Fibroblast of lung (primary cell): ENCODE measurements around the gene VEPH1. TPM values are rescaled to one million over a fixed set of nuclear protein-coding genes. Genes with fewer than 3 reads are reported as not detected.

Experiments
- DNase-seq, 2 donors: peaks; one replicate each; pipeline versions ENCODE4 v3.0.0 to v3.0.0-alpha.2; 2010; ENCODE audit warnings: low read depth in 2 of 2
- H2AFZ ChIP-seq: 2 replicates; pipeline ENCODE4 v1.5.1; 2012; ENCODE audit warnings: low read length, control low read depth, inconsistent platforms
- H3K27ac ChIP-seq: 2 replicates; pipeline ENCODE4 v1.5.1; 2011; ENCODE audit warnings: low read length, control low read depth; ENCODE audit not compliant: insufficient read depth
- H3K27me3 ChIP-seq: 2 replicates; pipeline ENCODE4 v1.5.1; 2011; ENCODE audit warnings: mild to moderate bottlenecking, low read length; ENCODE audit not compliant: control insufficient read depth, insufficient read depth
- H3K36me3 ChIP-seq: 2 replicates; pipeline ENCODE4 v1.5.1; 2011; ENCODE audit warnings: low read length; ENCODE audit not compliant: control insufficient read depth, insufficient read depth
- H3K4me1 ChIP-seq: 2 replicates; pipeline ENCODE4 v1.5.1; 2011; ENCODE audit warnings: low read length; ENCODE audit not compliant: control insufficient read depth, insufficient read depth; ENCODE audit errors: extremely low read depth
- H3K4me2 ChIP-seq: 2 replicates; pipeline ENCODE4 v1.5.1; 2011; ENCODE audit warnings: low read length, control low read depth; ENCODE audit not compliant: insufficient read depth; ENCODE audit errors: extremely low read depth
- H3K4me3 ChIP-seq, 4 experiments: fragments of 200-600 bp in 1 of 4; sonication (generic) in 1 of 4; replicated peaks in 1 of 4; 2 replicates each; pipeline ENCODE4 v1.5.1; 2011 to 2016; ENCODE audit warnings: low read length in 4 of 4, low read depth in 3 of 4, mild to moderate bottlenecking in 3 of 4, control low read depth in 2 of 4, inconsistent platforms in 1 of 4, mixed read lengths in 1 of 4; ENCODE audit not compliant: insufficient read depth in 1 of 4; ENCODE audit errors: control extremely low read depth in 1 of 4
- H3K79me2 ChIP-seq: 2 replicates; pipeline ENCODE4 v1.5.1; 2012; ENCODE audit warnings: mild to moderate bottlenecking, low read length, inconsistent platforms; ENCODE audit not compliant: control insufficient read depth, insufficient read depth
- H3K9ac ChIP-seq: 2 replicates; pipeline ENCODE4 v1.5.1; 2011; ENCODE audit warnings: mild to moderate bottlenecking, low read length, control low read depth; ENCODE audit not compliant: insufficient read depth
- H3K9me3 ChIP-seq: 2 replicates; pipeline ENCODE4 v1.5.1; 2012; ENCODE audit warnings: low read depth, low read length; ENCODE audit not compliant: control insufficient read depth, insufficient read depth
- H4K20me1 ChIP-seq: 2 replicates; pipeline ENCODE4 v1.5.1; 2011; ENCODE audit warnings: low read length; ENCODE audit not compliant: control insufficient read depth, insufficient read depth; ENCODE audit errors: extremely low read depth
- EZH2 ChIP-seq: IDR thresholded peaks from 2 replicates; pipeline ENCODE4 v1.5.1; 2012; ENCODE audit warnings: low read length, control low read depth, mild to moderate bottlenecking; ENCODE audit errors: missing control alignments
- polyA plus RNA-seq, 2 donors: library from polyadenylated mRNA; depleted of rRNA in 1 of 2; stranded (reverse) in 1 of 2; unstranded in 1 of 2; fragments of >200 nt; gene quantifications; 2 replicates each; pipeline ENCODE4 v1.2.1, GENCODE V29; 2011 to 2012; ENCODE audit warnings: missing spikeins in 1 of 2
- total RNA-seq: library from RNA; depleted of rRNA; stranded (reverse); fragments of >200 nt; gene quantifications from 2 replicates; pipeline ENCODE4 v1.2.1, GENCODE V29; 2014
- TF ChIP-seq, protein P1 (sequence below), 2 donors: IDR thresholded peaks in 1 of 2; conservative IDR thresholded peaks in 1 of 2; 1 replicate in 1 of 2; 2 replicates in 1 of 2; pipeline ENCODE4 v1.5.1; 2011 to 2012; ENCODE audit warnings: low read length in 2 of 2, control low read depth in 1 of 2, inconsistent platforms in 1 of 2, low read depth in 1 of 2, mild to moderate bottlenecking in 1 of 2

The VEPH1 gene
- total and polyA plus RNA-seq, 2 donors (not counting 1 experiment from before 2014, with no cell fraction given), result 13.1 to 34.7 TPM

DNA sequence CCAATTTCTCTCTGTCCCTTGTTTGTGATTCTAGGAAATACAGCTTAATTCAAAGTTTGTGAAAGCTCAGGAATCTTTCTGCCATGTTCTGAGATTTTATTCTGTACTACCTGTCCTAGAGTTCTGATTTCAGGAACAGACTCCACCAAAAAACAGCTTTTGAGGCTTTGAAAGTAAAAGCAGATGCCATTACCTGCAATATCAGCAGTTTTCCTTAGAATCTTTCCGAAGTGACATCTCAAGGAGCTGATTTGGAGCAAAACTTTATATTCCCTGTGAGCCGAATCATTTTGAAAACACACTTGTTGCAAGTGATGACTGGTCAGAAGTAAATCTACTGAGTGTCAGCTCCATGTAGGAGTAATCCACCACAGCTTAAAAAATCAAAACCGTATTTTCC is 284.0 kb downstream of the VEPH1 start:
- H3K4me3 ChIP-seq, result no peak overlapping the region
- no peak for TF ChIP-seq EZH2
- TF ChIP-seq, protein P1, sequence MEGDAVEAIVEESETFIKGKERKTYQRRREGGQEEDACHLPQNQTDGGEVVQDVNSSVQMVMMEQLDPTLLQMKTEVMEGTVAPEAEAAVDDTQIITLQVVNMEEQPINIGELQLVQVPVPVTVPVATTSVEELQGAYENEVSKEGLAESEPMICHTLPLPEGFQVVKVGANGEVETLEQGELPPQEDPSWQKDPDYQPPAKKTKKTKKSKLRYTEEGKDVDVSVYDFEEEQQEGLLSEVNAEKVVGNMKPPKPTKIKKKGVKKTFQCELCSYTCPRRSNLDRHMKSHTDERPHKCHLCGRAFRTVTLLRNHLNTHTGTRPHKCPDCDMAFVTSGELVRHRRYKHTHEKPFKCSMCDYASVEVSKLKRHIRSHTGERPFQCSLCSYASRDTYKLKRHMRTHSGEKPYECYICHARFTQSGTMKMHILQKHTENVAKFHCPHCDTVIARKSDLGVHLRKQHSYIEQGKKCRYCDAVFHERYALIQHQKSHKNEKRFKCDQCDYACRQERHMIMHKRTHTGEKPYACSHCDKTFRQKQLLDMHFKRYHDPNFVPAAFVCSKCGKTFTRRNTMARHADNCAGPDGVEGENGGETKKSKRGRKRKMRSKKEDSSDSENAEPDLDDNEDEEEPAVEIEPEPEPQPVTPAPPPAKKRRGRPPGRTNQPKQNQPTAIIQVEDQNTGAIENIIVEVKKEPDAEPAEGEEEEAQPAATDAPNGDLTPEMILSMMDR (conservative IDR thresholded peaks at IDR 0.05 in 1 of 2, IDR thresholded peaks at IDR 0.05 in 1 of 2; ENCODE audit: low read depth in 1 of 2, low read length in 2 of 2), result no peak
- no peaks in the 10 kb centered on the region for H4K20me1 ChIP-seq
- H3K4me1 ChIP-seq, result no peaks in the 10 kb centered on the region
- no peaks in the 10 kb centered on the region for H3K36me3 ChIP-seq
- H2AFZ ChIP-seq, result no peak overlapping the region
- DNase-seq, result no peak
- H3K9ac ChIP-seq, result no peak overlapping the region
- H3K9me3 ChIP-seq, result no peaks in the 10 kb centered on the region
- H3K79me2 ChIP-seq, result no peaks in the 10 kb centered on the region
- no peaks in the 10 kb centered on the region for H3K27me3 ChIP-seq
- H3K4me2 ChIP-seq, result no peak overlapping the region
- H3K27ac ChIP-seq, result no peak overlapping the region

Other genes with a start within 250 kb of the VEPH1 start
- 464 and 549 TPM in 2 replicates for gene PTX3, start 66.6 kb downstream of the VEPH1 start, total RNA-seq
- 405 and 555 TPM in 2 replicates for gene PTX3, start 66.6 kb downstream of the VEPH1 start, polyA plus RNA-seq